Measurements from ENCODE around the gene PRR29. TPM values are rescaled to one million over a fixed set of nuclear protein-coding genes. Genes with fewer than 3 reads are reported as not detected.

Gene PRR29
- total and polyA plus RNA-seq, 2 donors (not counting 1 experiment from before 2014, with no cell fraction given) = 0.03 TPM; not detected in 1

- H3K27me3 ChIP-seq (replicated peaks in 1 of 4; ENCODE audit: control extremely low read depth in 1 of 4, control insufficient read depth in 3 of 4, insufficient read depth in 4 of 4, low read length in 3 of 4) = no peaks in the 10 kb centered on the region
- H3K4me2 ChIP-seq (replicated peaks; ENCODE audit: low read depth, low read length, poor library complexity, severe bottlenecking) = no peak overlapping the region
- no peaks in the 10 kb centered on the region for H3K79me2 ChIP-seq (ENCODE audit: control insufficient read depth, insufficient read depth, low read length)
- no peak overlapping the region for H3K27ac ChIP-seq (ENCODE audit: low read length in 2 of 2)
- Mint-ChIP-seq H3K27me3 (no peaks in the 10 kb centered on the region), H3K4me3 (no peak overlapping the region), H3K9me3 (ENCODE audit: insufficient read depth) (no peaks in the 10 kb centered on the region), H3K4me1 (no peaks in the 10 kb centered on the region), H3K27ac (no peak overlapping the region)
- no peak overlapping the region for H2AFZ ChIP-seq (ENCODE audit: insufficient read depth, low read depth, low read length, poor library complexity, severe bottlenecking)
- DNase-seq (no peak), ATAC-seq (ENCODE audit: low read depth) (no peak)
- no peaks in the 10 kb centered on the region for H3K9me3 ChIP-seq (ENCODE audit: control extremely low read depth in 1 of 3, control insufficient read depth in 2 of 3, insufficient read depth in 1 of 3, low read length in 2 of 3)
- WGBS (ENCODE audit: insufficient coverage) = 71% methylated on average over 10 of the region's 11 CpGs
- ChIA-PET CTCF (interaction anchor here (1.0 to 1.5 kb wide), 2 partner anchors 13 to 91 kb away, joined by 3 to 4 read pairs; no protein-coding TSS in a partner anchor), POLR2A (no interaction called here)
- H3K9ac ChIP-seq (ENCODE audit: low read length) = no peak overlapping the region
- intact Hi-C loops (cut with micrococcal nuclease) = no loop called here
- no peak overlapping the region for H3K4me3 ChIP-seq (ENCODE audit: control extremely low read depth in 1 of 5, extremely low read depth in 1 of 5, insufficient read depth in 1 of 5, low read depth in 2 of 5, low read length in 4 of 5)
- H3K4me1 ChIP-seq (ENCODE audit: control insufficient read depth in 2 of 2, insufficient read depth in 2 of 2, low read length in 2 of 2) = no peaks in the 10 kb centered on the region
- peaks cover 0 to 9% of the 10 kb centered on the region in 2 experiments for H3K36me3 ChIP-seq (replicated peaks in 1 of 2; ENCODE audit: control extremely low read depth in 1 of 2, control insufficient read depth in 1 of 2, extremely low read depth in 1 of 2, insufficient read depth in 2 of 2, low read length in 1 of 2)
- H4K20me1 ChIP-seq (ENCODE audit: control insufficient read depth, insufficient read depth, low read length, poor library complexity, severe bottlenecking) = no peaks in the 10 kb centered on the region
- TF ChIP-seq CTCF (IDR thresholded peaks at IDR 0.05) = no peak
- no peak for TF ChIP-seq EZH2 (IDR thresholded peaks at IDR 0.05; ENCODE audit: borderline replicate concordance, insufficient read depth, low read depth, low read length, poor library complexity, severe bottlenecking)
Observed at GRCh38 chr17:64041912-64042311, 43.8 kb downstream of the PRR29 start.

DNA sequence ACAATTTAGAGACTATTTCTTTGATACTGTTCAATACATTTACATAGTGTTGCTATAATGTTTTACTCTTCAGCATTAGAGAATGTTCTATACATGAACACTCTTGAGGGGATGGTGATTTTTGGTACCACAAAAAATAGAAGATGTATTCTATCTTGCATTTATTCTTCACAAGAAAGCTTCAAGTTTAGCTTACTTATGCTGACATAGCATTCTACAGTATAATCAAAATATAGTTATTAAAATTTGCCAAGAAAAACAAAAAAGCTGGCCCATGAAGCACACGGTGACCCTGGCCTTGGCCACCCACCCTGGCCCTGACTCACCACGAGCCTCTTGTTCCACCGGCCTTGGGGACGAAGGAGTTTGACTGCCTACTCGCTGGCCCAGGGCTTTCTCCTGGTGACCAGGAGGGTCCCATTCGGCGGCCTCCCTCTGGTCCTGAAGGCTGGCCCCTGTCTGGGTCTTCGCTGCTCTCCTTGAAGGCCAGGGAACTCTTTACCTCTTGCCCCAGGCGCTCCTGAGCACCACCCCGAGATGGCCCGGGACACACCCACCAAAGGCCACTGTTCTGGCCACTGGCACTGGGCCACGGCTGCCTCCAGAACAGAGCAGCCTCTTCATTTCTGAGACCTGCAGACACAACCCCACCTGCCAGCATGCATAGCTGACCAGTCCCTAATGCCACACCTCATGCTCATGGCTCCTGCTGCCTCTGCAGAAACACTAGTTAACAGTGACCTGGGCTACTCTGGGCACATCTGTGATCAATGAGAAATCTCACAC, 44.7 kb downstream of the PRR29 start:
- Histone ChIP-seq H3K4me3 (ENCODE audit: control extremely low read depth in 1 of 5, extremely low read depth in 1 of 5, insufficient read depth in 1 of 5, low read depth in 2 of 5, low read length in 4 of 5) (no peak overlapping the region), H3K27ac (ENCODE audit: low read length in 2 of 2) (no peak overlapping the region), H3K9ac (ENCODE audit: low read length) (no peak overlapping the region), H3K36me3 (replicated peaks in 1 of 2; ENCODE audit: control extremely low read depth in 1 of 2, control insufficient read depth in 1 of 2, extremely low read depth in 1 of 2, insufficient read depth in 2 of 2, low read length in 1 of 2) (peaks cover 0 to 11% of the 10 kb centered on the region in 2 experiments), H3K27me3 (replicated peaks in 1 of 4; ENCODE audit: control extremely low read depth in 1 of 4, control insufficient read depth in 3 of 4, insufficient read depth in 4 of 4, low read length in 3 of 4) (no peaks in the 10 kb centered on the region), H3K4me2 (replicated peaks; ENCODE audit: low read depth, low read length, poor library complexity, severe bottlenecking) (no peak overlapping the region), H4K20me1 (ENCODE audit: control insufficient read depth, insufficient read depth, low read length, poor library complexity, severe bottlenecking) (no peaks in the 10 kb centered on the region), H3K9me3 (ENCODE audit: control extremely low read depth in 1 of 3, control insufficient read depth in 2 of 3, insufficient read depth in 1 of 3, low read length in 2 of 3) (no peaks in the 10 kb centered on the region), H2AFZ (ENCODE audit: insufficient read depth, low read depth, low read length, poor library complexity, severe bottlenecking) (no peak overlapping the region), H3K79me2 (ENCODE audit: control insufficient read depth, insufficient read depth, low read length) (no peaks in the 10 kb centered on the region), H3K4me1 (ENCODE audit: control insufficient read depth in 2 of 2, insufficient read depth in 2 of 2, low read length in 2 of 2) (no peaks in the 10 kb centered on the region)
- intact Hi-C loops (cut with micrococcal nuclease) = no loop called here
- Mint-ChIP-seq H3K4me3 (no peak overlapping the region), H3K27ac (no peak overlapping the region), H3K9me3 (ENCODE audit: insufficient read depth) (no peaks in the 10 kb centered on the region), H3K4me1 (no peaks in the 10 kb centered on the region), H3K27me3 (no peaks in the 10 kb centered on the region)
- no peak for TF ChIP-seq CTCF (IDR thresholded peaks at IDR 0.05)
- ChIA-PET CTCF (interaction anchor here (0.8 to 1.0 kb wide), 2 partner anchors 14 to 90 kb away, joined by 3 to 5 read pairs; no protein-coding TSS in a partner anchor), POLR2A (no interaction called here)
- 99% methylated on average over 12 of the region's 12 CpGs for WGBS (ENCODE audit: insufficient coverage)
- DNase-seq = no peak
- no peak for ATAC-seq (ENCODE audit: low read depth)
